ENCODE measurements around the gene PITPNC1.
A peak's percentile ranks its signal among the peaks of the same experiment; 100 is the strongest.

The PITPNC1 gene

DNA sequence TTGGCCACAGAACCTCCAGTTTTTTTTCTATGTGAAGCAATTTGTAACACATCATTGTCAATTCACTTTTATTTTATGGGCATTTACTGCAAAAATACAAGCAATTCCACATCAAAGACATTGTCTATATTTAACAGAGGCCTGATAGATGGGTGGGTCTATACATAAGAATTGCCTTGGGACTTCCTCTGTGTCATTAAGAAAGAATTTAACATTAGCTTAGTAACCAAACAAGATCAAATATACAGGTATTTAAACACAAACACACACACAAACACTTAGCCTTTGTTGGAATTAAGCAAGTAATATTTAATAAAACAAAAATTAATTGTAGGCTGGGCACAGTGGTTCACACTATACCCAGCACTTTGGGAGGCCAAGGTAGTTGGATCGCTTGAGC is 4.3 kb upstream of the PITPNC1 start:
- no peaks in the 10 kb centered on the region for H4K20me1 ChIP-seq (ENCODE audit: insufficient read depth, low read length)
- no peak overlapping the region for H3K4me3 ChIP-seq (ENCODE audit: low read depth, low read length, poor library complexity, severe bottlenecking)
- no peak for TF ChIP-seq EZH2 (IDR thresholded peaks at IDR 0.05; ENCODE audit: borderline replicate concordance, low read length)
- TF ChIP-seq, protein P1, sequence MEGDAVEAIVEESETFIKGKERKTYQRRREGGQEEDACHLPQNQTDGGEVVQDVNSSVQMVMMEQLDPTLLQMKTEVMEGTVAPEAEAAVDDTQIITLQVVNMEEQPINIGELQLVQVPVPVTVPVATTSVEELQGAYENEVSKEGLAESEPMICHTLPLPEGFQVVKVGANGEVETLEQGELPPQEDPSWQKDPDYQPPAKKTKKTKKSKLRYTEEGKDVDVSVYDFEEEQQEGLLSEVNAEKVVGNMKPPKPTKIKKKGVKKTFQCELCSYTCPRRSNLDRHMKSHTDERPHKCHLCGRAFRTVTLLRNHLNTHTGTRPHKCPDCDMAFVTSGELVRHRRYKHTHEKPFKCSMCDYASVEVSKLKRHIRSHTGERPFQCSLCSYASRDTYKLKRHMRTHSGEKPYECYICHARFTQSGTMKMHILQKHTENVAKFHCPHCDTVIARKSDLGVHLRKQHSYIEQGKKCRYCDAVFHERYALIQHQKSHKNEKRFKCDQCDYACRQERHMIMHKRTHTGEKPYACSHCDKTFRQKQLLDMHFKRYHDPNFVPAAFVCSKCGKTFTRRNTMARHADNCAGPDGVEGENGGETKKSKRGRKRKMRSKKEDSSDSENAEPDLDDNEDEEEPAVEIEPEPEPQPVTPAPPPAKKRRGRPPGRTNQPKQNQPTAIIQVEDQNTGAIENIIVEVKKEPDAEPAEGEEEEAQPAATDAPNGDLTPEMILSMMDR (IDR thresholded peaks at IDR 0.05; ENCODE audit: low read length), result no peak
- H3K9ac ChIP-seq (ENCODE audit: low read length), result no peak overlapping the region
- no peaks in the 10 kb centered on the region for H3K36me3 ChIP-seq (ENCODE audit: insufficient read depth, low read length)
- H3K27me3 ChIP-seq (ENCODE audit: insufficient read depth, low read length), result peaks cover 8% of the 10 kb centered on the region; the same call in 1 of the 2 replicates
- H2AFZ ChIP-seq (ENCODE audit: low read length), result no peak overlapping the region
- no peak overlapping the region for H3K4me2 ChIP-seq (ENCODE audit: low read length)
- H3K4me1 ChIP-seq (ENCODE audit: insufficient read depth, low read length, severe bottlenecking), result peaks cover 8% of the 10 kb centered on the region
- no peaks in the 10 kb centered on the region for H3K79me2 ChIP-seq (ENCODE audit: insufficient read depth, low read length)
- no peaks in the 10 kb centered on the region for H3F3A ChIP-seq (ENCODE audit: insufficient read depth, low read length)
- no peaks in the 10 kb centered on the region for H3K9me2 ChIP-seq (ENCODE audit: low read depth, low read length)
- no peaks in the 10 kb centered on the region for H3K9me3 ChIP-seq (ENCODE audit: low read length)
- no peak overlapping the region for H3K27ac ChIP-seq (ENCODE audit: low read depth, low read length, poor library complexity, severe bottlenecking)

DNA sequence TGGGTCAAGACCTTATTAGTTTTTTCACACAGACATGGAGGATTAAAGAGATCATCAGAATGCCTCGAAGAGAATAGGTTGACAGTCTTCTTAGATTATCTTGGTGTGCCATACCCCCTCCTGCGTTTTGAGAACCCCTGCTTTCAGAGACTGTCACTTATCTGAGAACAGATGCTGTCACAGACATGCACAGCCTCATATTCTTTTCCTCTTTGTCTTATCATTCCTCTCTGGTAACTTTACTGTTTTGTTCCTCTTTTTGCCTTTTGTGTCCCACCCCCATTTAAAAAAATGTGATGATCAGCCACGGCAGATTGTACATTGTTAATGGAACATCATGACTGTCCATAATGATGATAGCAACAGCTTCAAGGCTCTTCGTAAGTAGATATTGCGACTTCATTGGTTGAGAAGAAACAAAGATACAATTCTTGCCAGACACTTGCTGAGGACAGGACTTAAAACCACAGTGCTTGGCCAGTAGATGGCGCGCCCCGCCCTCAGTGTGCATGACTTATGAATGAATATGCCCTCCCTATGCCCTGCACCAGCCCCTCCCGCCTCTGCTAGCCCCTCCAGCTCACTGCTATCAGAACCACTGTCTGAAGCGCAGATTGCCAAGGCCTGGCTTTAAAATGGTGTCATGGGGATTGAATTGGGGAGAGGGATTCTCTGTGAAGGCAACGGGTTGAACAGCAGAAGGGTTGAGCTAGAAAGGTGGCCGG is 2.6 kb upstream of the PITPNC1 start:
- TF ChIP-seq EZH2 (IDR thresholded peaks at IDR 0.05; ENCODE audit: borderline replicate concordance, low read length), result no peak
- TF ChIP-seq, protein P1 (IDR thresholded peaks at IDR 0.05; ENCODE audit: low read length), result peak; percentile 95
- H3K27ac ChIP-seq (ENCODE audit: low read depth, low read length, poor library complexity, severe bottlenecking), result no peak overlapping the region
- H2AFZ ChIP-seq (ENCODE audit: low read length), result no peak overlapping the region

DNA sequence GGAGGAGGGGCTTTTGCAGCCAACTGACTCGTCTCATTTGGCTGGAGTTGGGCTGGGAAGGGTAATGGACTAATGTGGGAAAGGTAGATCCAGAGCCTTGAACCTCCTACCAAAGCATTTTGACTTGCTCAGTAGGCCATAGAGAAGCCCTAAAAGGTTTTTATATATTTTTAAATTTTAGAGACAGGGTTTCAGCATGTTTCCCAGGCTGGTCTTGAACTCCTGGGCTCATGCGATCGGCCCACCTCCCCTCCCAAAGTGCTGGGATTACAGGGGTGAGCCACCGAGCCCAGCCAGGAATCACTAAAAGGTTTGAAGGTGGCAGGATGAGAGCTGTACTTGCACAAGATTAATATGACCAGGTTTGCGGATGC is 2.0 kb upstream of the PITPNC1 start:
- H3K27ac ChIP-seq (ENCODE audit: low read depth, low read length, poor library complexity, severe bottlenecking), result no peak overlapping the region
- H3K4me2 ChIP-seq (ENCODE audit: low read length), result no peak overlapping the region; the same call in 1 of the 2 replicates
- no peak overlapping the region for H2AFZ ChIP-seq (ENCODE audit: low read length)
- no peaks in the 10 kb centered on the region for H3K36me3 ChIP-seq (ENCODE audit: insufficient read depth, low read length)
- no peak for TF ChIP-seq EZH2 (IDR thresholded peaks at IDR 0.05; ENCODE audit: borderline replicate concordance, low read length)
- TF ChIP-seq, protein P1 (IDR thresholded peaks at IDR 0.05; ENCODE audit: low read length), result no peak
- peaks cover 14% of the 10 kb centered on the region; the same call in 1 of the 2 replicates for H3K27me3 ChIP-seq (ENCODE audit: insufficient read depth, low read length)
- no peak overlapping the region for H3K9ac ChIP-seq (ENCODE audit: low read length)
- no peaks in the 10 kb centered on the region for H3K9me2 ChIP-seq (ENCODE audit: low read depth, low read length)
- no peak overlapping the region for H3K4me3 ChIP-seq (ENCODE audit: low read depth, low read length, poor library complexity, severe bottlenecking)
- H3F3A ChIP-seq (ENCODE audit: insufficient read depth, low read length), result no peaks in the 10 kb centered on the region
- H3K79me2 ChIP-seq (ENCODE audit: insufficient read depth, low read length), result no peaks in the 10 kb centered on the region
- no peaks in the 10 kb centered on the region for H3K9me3 ChIP-seq (ENCODE audit: low read length)
- H3K4me1 ChIP-seq (ENCODE audit: insufficient read depth, low read length, severe bottlenecking), result peaks cover 17% of the 10 kb centered on the region
- H4K20me1 ChIP-seq (ENCODE audit: insufficient read depth, low read length), result no peaks in the 10 kb centered on the region

More for the DNA sequence above, 2.6 kb upstream of the PITPNC1 start:
- no peak overlapping the region for H3K4me3 ChIP-seq (ENCODE audit: low read depth, low read length, poor library complexity, severe bottlenecking)
- no peaks in the 10 kb centered on the region for H3K79me2 ChIP-seq (ENCODE audit: insufficient read depth, low read length)
- H3K9me2 ChIP-seq (ENCODE audit: low read depth, low read length), result no peaks in the 10 kb centered on the region
- H3F3A ChIP-seq (ENCODE audit: insufficient read depth, low read length), result no peaks in the 10 kb centered on the region
- H3K9me3 ChIP-seq (ENCODE audit: low read length), result no peaks in the 10 kb centered on the region
- no peak overlapping the region for H3K9ac ChIP-seq (ENCODE audit: low read length)
- no peaks in the 10 kb centered on the region for H4K20me1 ChIP-seq (ENCODE audit: insufficient read depth, low read length)
- H3K27me3 ChIP-seq (ENCODE audit: insufficient read depth, low read length), result peaks cover 13% of the 10 kb centered on the region; the same call in 1 of the 2 replicates
- H3K4me2 ChIP-seq (ENCODE audit: low read length), result no peak overlapping the region; the same call in 1 of the 2 replicates
- H3K36me3 ChIP-seq (ENCODE audit: insufficient read depth, low read length), result no peaks in the 10 kb centered on the region
- H3K4me1 ChIP-seq (ENCODE audit: insufficient read depth, low read length, severe bottlenecking), result peaks cover 17% of the 10 kb centered on the region

Data from OCI-LY1 (cell line).